ENCODE measurements around the gene RNF157.

DNA sequence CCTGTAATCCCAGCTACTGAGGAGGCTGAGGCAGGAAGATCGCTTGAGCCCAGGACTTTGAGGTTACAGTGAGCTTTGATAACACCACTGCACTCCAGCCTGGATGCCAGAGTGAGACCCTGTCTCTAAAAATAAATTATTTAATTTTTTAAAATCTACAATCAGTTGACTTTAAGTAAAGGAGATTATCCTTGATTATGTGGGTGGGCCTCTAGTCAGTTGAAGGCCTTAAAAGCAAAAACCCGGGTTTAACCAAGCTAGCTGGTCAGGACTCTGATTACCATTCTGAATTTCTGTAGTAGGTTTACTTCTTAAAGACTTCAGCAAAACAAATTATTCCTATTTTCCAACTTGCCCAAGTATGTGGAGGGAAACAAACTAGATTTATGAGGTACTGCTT, 4.4 kb downstream of the RNF157 start:
- TF ChIP-seq CTCF (IDR thresholded peaks at IDR 0.05; ENCODE audit: low read depth, low read length, poor library complexity, severe bottlenecking): no peak
- no peak for TF ChIP-seq EZH2phosphoT487 (IDR thresholded peaks at IDR 0.05; ENCODE audit: borderline replicate concordance, low read length)

Measured in DOHH2 (cell line).